ENCODE results near the gene GGCT. TPM values are rescaled to one million over a fixed set of nuclear protein-coding genes. Genes with fewer than 3 reads are reported as not detected.

Gene GGCT
- total and polyA plus RNA-seq, 2 donors = 43.4 to 85.4 TPM

DNA sequence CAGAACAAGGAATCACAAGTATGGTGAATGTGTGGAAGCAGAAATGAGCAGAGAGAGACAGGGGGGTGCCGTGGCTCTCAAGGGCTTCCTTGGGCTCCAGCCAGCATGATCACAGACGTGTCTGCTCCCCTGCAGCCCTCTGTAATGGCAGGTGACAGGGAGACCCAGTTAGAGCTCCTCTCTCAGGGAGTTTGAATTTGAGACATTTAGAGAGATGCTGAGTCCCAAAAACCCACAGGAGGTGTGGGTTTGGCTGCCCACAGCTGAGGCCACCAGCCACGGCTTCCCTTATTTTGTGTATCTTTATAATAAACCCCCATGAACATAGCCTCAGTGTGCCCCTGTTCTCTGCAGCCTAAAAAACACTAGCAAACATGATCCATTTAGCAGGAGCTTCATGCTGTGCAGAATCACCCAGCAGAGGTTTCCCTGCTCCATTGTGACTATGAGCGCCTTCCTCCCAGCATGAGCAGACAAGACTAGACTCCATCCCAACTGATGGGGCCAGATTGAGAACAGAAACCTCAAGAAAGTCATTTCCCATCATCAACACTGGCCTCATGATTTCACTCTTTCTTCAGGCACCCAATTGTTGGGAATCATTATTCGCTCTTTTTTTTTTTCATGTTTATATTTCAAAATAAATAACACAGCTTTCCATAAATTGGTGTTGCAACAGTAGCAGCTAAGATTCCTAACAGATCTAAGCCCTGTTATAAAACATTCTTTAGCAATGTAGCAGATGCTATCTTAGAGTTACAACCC, 39.4 kb downstream of the GGCT start:
- peaks cover 6 to 12% of the 10 kb centered on the region in 2 donors for H3K4me1 ChIP-seq (ENCODE audit: control insufficient read depth in 2 of 2, insufficient read depth in 2 of 2, low read length in 2 of 2)
- peaks cover 0 to 3% of the 10 kb centered on the region in 2 donors for H3K36me3 ChIP-seq (ENCODE audit: control insufficient read depth in 2 of 2, insufficient read depth in 2 of 2, low read length in 1 of 2)
- no peaks in the 10 kb centered on the region for H3K9me3 ChIP-seq (ENCODE audit: control insufficient read depth in 2 of 2, insufficient read depth in 1 of 2, low read length in 1 of 2)
- no peak for DNase-seq (ENCODE audit: low read depth in 6 of 9, low spot score in 9 of 9)
- no peak overlapping the region for H3K27ac ChIP-seq (ENCODE audit: low read depth in 1 of 2, low read length in 1 of 2)
- H3K4me3 ChIP-seq (ENCODE audit: low read length in 2 of 2) = no peak overlapping the region
- no peaks in the 10 kb centered on the region for H3K27me3 ChIP-seq (ENCODE audit: control insufficient read depth in 2 of 2, insufficient read depth in 1 of 2, low read length in 1 of 2)
- 74% methylated on average over 5 of the region's 5 CpGs for WGBS

DNA sequence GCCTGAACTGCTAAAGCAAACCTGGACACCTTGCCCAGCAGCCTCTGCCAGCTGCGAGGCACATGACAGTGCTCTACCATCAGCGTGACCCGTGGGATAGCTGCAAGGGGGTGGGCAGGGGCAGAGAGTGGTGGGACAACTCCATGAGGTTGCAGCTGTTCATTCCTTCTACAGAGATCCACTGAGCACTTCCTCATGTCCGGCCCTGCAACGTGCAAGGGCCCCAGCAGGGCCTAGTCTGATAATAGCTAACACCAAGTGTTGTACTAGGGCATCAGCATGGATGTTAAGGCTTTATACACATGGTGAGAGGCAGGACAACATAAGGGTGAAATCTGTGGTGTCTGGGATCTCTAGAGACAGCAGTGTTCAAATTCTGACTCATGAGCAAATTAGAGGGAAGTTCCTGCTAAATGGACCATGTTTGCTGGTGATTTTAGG, 40.4 kb downstream of the GGCT start:
- DNase-seq (ENCODE audit: low read depth in 6 of 9, low spot score in 9 of 9) = no peak
- Histone ChIP-seq H3K36me3 (ENCODE audit: control insufficient read depth in 2 of 2, insufficient read depth in 2 of 2, low read length in 1 of 2) (peaks cover 0 to 3% of the 10 kb centered on the region in 2 donors), H3K27me3 (ENCODE audit: control insufficient read depth in 2 of 2, insufficient read depth in 1 of 2, low read length in 1 of 2) (no peaks in the 10 kb centered on the region), H3K4me3 (ENCODE audit: low read length in 2 of 2) (no peak overlapping the region), H3K9me3 (ENCODE audit: control insufficient read depth in 2 of 2, insufficient read depth in 1 of 2, low read length in 1 of 2) (no peaks in the 10 kb centered on the region), H3K4me1 (ENCODE audit: control insufficient read depth in 2 of 2, insufficient read depth in 2 of 2, low read length in 2 of 2) (peaks cover 6 to 14% of the 10 kb centered on the region in 2 donors), H3K27ac (ENCODE audit: low read depth in 1 of 2, low read length in 1 of 2) (no peak overlapping the region)
- WGBS = 91% methylated on average over 5 of the region's 5 CpGs

DNA sequence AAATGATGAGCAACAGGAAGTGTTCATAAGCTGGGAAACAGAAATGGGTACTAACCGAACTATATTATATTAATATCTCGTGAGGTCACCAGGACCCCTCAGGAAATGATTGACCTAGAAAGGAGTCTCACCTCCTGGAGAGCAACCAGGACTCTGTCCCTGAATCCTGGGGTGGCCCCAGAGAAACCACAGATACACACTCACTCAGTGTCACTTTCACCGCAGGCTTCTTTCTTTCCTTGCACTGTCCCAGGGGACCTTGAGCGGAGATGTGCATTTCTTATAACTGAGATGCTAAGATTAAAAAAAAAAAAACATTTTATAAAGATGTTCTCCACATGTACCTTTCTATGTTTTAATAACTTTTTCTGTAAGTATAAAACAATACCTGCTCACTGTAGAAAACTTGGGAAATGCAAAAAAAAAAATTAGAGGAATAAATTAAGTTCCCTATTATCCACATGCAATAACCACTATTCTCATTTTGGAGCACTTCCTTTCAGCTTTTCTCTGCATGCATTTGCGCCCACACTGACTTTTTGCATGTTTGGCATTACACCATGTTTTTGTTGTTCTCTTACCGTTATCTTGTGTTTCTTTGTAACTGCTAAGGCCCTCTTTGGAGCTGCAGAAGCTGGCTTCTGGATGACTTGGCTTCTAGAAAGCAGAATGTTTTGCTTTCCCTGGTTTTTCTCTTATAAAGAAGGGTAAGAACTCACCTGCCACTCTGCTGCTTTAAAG, 41.1 kb downstream of the GGCT start:
- Histone ChIP-seq H3K27me3 (ENCODE audit: control insufficient read depth in 2 of 2, insufficient read depth in 1 of 2, low read length in 1 of 2) (no peaks in the 10 kb centered on the region), H3K36me3 (ENCODE audit: control insufficient read depth in 2 of 2, insufficient read depth in 2 of 2, low read length in 1 of 2) (peaks cover 0 to 3% of the 10 kb centered on the region in 2 donors), H3K4me3 (ENCODE audit: low read length in 2 of 2) (no peak overlapping the region), H3K9me3 (ENCODE audit: control insufficient read depth in 2 of 2, insufficient read depth in 1 of 2, low read length in 1 of 2) (no peaks in the 10 kb centered on the region), H3K4me1 (ENCODE audit: control insufficient read depth in 2 of 2, insufficient read depth in 2 of 2, low read length in 2 of 2) (peaks cover 6 to 14% of the 10 kb centered on the region in 2 donors), H3K27ac (ENCODE audit: low read depth in 1 of 2, low read length in 1 of 2) (no peak overlapping the region)
- DNase-seq (ENCODE audit: low read depth in 6 of 9, low spot score in 9 of 9) = no peak
- 95% methylated on average over 6 of the region's 6 CpGs for WGBS

DNA sequence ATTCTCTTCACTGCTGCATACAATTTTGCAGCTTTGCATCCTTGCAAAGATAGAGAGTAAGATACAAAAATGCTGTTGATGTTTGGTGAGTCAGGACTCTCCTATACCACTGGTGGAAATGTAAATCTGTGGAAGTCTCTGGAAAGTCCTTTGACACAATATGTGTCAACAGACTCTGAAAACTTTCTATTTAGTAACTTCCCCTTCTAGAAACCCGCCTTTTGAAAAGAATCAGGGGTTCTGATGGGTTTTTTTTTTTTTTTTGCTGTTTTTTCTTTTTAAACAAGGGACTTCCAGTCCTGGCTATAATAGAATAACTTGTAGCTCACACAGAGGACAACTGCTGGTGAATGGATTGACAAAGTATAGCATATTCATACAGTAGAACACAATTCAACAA, 42.5 kb downstream of the GGCT start:
- WGBS = 93% methylated on average over 1 of the region's 1 CpG
- H3K9me3 ChIP-seq (ENCODE audit: control insufficient read depth in 2 of 2, insufficient read depth in 1 of 2, low read length in 1 of 2) = no peaks in the 10 kb centered on the region
- H3K4me3 ChIP-seq (ENCODE audit: low read length in 2 of 2) = no peak overlapping the region
- H3K27me3 ChIP-seq (ENCODE audit: control insufficient read depth in 2 of 2, insufficient read depth in 1 of 2, low read length in 1 of 2) = no peaks in the 10 kb centered on the region
- peaks cover 0 to 3% of the 10 kb centered on the region in 2 donors for H3K36me3 ChIP-seq (ENCODE audit: control insufficient read depth in 2 of 2, insufficient read depth in 2 of 2, low read length in 1 of 2)
- H3K27ac ChIP-seq (ENCODE audit: low read depth in 1 of 2, low read length in 1 of 2) = no peak overlapping the region
- H3K4me1 ChIP-seq (ENCODE audit: control insufficient read depth in 2 of 2, insufficient read depth in 2 of 2, low read length in 2 of 2) = peaks cover 6 to 14% of the 10 kb centered on the region in 2 donors
- no peak for DNase-seq (ENCODE audit: low read depth in 6 of 9, low spot score in 9 of 9)

DNA sequence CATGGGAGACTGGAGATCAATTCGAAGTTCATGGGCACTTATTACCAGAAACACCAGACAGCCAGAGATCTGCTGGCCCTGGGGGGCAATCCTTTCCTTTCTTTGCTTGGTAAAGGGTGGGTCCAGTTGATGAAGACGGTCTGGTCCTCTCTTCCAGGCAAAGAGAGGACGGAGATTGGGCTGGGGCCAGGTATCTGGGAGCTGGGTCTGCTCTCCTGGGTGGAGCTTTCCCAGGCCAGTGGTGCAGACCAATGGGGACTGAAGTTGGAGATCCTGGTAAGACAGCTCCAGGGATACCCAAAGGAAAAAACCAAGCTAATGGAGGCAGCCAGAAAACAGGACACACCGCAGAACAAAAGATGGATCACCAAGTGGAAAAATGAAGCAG, 44.4 kb downstream of the GGCT start:
- WGBS = 96% methylated on average over 4 of the region's 4 CpGs
- no peak for DNase-seq (ENCODE audit: low read depth in 6 of 9, low spot score in 9 of 9)
- no peaks in the 10 kb centered on the region for H3K9me3 ChIP-seq (ENCODE audit: control insufficient read depth in 2 of 2, insufficient read depth in 1 of 2, low read length in 1 of 2)
- H3K36me3 ChIP-seq (ENCODE audit: control insufficient read depth in 2 of 2, insufficient read depth in 2 of 2, low read length in 1 of 2) = peaks cover 3 to 7% of the 10 kb centered on the region in 2 donors
- no peaks in the 10 kb centered on the region for H3K27me3 ChIP-seq (ENCODE audit: control insufficient read depth in 2 of 2, insufficient read depth in 1 of 2, low read length in 1 of 2)
- H3K4me1 ChIP-seq (ENCODE audit: control insufficient read depth in 2 of 2, insufficient read depth in 2 of 2, low read length in 2 of 2) = peaks cover 0 to 10% of the 10 kb centered on the region in 2 donors
- no peak overlapping the region for H3K4me3 ChIP-seq (ENCODE audit: low read length in 2 of 2)
- no peak overlapping the region for H3K27ac ChIP-seq (ENCODE audit: low read depth in 1 of 2, low read length in 1 of 2)

DNA sequence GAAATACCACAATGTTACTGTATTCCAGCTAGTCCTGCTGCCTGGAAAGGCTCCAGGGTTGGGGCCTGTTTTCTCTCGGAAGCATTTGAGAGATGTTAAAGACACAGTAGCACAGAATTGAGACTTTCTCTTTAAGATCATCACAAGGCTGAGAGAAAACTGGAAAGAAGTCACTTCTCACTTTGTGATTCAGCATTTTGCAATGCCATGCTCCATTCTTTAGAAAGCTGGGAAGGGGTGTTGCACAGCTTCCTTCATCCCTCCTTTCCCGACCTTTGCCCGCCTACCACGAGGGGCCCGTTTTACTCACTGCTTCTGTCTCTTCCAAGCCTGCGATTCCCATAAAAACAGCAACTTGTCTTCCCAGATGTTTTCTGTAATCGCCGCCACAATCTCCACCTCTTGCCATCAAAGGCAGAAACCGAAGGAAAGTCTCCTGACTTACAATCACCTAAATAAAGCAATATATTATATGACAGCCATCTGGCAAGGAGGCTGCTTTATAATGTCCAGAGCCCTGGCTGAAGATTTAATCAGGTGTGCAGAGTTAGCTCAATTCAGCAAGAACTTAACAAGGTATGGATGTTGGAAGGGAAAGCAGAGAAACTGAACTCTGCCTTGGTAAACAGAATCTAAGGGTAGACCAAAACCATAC, 44.9 kb downstream of the GGCT start:
- H3K27ac ChIP-seq (ENCODE audit: low read depth in 1 of 2, low read length in 1 of 2) = peak overlapping the region in 1 of 2 donors; percentile 31
- peaks cover 0 to 9% of the 10 kb centered on the region in 2 donors for H3K4me1 ChIP-seq (ENCODE audit: control insufficient read depth in 2 of 2, insufficient read depth in 2 of 2, low read length in 2 of 2)
- H3K36me3 ChIP-seq (ENCODE audit: control insufficient read depth in 2 of 2, insufficient read depth in 2 of 2, low read length in 1 of 2) = peaks cover 7 to 11% of the 10 kb centered on the region in 2 donors

DNA sequence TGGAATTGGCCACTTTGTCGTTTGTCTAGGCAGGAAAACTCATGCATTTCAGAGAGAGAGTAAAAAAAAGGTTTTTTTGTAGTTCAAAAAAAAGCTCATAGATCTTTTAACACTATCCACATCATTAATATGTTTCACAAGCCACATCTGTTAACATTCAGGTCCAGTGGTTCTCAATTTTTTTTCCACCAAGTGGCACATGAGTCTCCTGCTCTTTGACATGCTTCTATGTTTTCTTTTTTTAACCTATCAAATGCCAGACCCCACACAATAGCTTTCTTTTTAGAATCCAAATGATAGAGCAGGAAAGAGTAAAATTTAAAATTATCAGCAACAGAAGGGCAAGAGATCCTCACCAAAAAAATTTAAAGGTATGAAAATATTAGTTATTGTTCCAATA, 46.3 kb downstream of the GGCT start:
- H3K9me3 ChIP-seq (ENCODE audit: control insufficient read depth in 2 of 2, insufficient read depth in 1 of 2, low read length in 1 of 2) = no peaks in the 10 kb centered on the region
- no peak overlapping the region for H3K27ac ChIP-seq (ENCODE audit: low read depth in 1 of 2, low read length in 1 of 2)
- H3K36me3 ChIP-seq (ENCODE audit: control insufficient read depth in 2 of 2, insufficient read depth in 2 of 2, low read length in 1 of 2) = peaks cover 7 to 15% of the 10 kb centered on the region in 2 donors
- no peaks in the 10 kb centered on the region for H3K27me3 ChIP-seq (ENCODE audit: control insufficient read depth in 2 of 2, insufficient read depth in 1 of 2, low read length in 1 of 2)
- peaks cover 0 to 2% of the 10 kb centered on the region in 2 donors for H3K4me1 ChIP-seq (ENCODE audit: control insufficient read depth in 2 of 2, insufficient read depth in 2 of 2, low read length in 2 of 2)
- H3K4me3 ChIP-seq (ENCODE audit: low read length in 2 of 2) = no peak overlapping the region
- no peak for DNase-seq (ENCODE audit: low read depth in 6 of 9, low spot score in 9 of 9)
- WGBS = 93% methylated on average over 1 of the region's 1 CpG

More for the DNA sequence above, 44.9 kb downstream of the GGCT start:
- DNase-seq (ENCODE audit: low read depth in 6 of 9, low spot score in 9 of 9) = no peak
- Histone ChIP-seq H3K4me3 (ENCODE audit: low read length in 2 of 2) (no peak overlapping the region), H3K27me3 (ENCODE audit: control insufficient read depth in 2 of 2, insufficient read depth in 1 of 2, low read length in 1 of 2) (no peaks in the 10 kb centered on the region), H3K9me3 (ENCODE audit: control insufficient read depth in 2 of 2, insufficient read depth in 1 of 2, low read length in 1 of 2) (no peaks in the 10 kb centered on the region)
- WGBS = 90% methylated on average over 9 of the region's 9 CpGs

DNA sequence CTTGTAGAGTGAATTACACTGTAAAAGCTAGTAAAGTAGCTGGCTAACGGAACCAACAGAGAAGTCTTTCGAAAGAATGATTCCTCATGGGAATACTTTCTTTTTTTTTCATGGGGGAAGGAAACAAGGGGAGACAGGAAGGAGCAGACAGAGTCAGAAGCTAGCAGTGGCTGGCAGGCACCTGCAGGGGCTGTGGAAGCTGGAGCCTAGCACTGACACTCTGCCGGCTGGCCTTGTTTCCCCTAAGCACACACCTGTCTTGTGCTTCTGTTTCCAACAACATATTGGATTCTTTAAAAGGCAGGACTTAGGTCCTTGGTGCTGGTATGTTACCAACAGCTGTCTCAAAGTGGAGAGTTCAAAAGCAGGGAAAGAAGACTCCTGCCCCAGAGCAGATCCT, 50.7 kb downstream of the GGCT start:
- no peaks in the 10 kb centered on the region for H3K27me3 ChIP-seq (ENCODE audit: control insufficient read depth in 2 of 2, insufficient read depth in 1 of 2, low read length in 1 of 2)
- peaks cover 20 to 27% of the 10 kb centered on the region in 2 donors for H3K36me3 ChIP-seq (ENCODE audit: control insufficient read depth in 2 of 2, insufficient read depth in 2 of 2, low read length in 1 of 2)
- no peak overlapping the region for H3K27ac ChIP-seq (ENCODE audit: low read depth in 1 of 2, low read length in 1 of 2)
- H3K9me3 ChIP-seq (ENCODE audit: control insufficient read depth in 2 of 2, insufficient read depth in 1 of 2, low read length in 1 of 2) = no peaks in the 10 kb centered on the region
- H3K4me1 ChIP-seq (ENCODE audit: control insufficient read depth in 2 of 2, insufficient read depth in 2 of 2, low read length in 2 of 2) = no peaks in the 10 kb centered on the region
- H3K4me3 ChIP-seq (ENCODE audit: low read length in 2 of 2) = no peak overlapping the region
- 94% methylated on average over 3 of the region's 3 CpGs for WGBS
- no peak for DNase-seq (ENCODE audit: low read depth in 6 of 9, low spot score in 9 of 9)

DNA sequence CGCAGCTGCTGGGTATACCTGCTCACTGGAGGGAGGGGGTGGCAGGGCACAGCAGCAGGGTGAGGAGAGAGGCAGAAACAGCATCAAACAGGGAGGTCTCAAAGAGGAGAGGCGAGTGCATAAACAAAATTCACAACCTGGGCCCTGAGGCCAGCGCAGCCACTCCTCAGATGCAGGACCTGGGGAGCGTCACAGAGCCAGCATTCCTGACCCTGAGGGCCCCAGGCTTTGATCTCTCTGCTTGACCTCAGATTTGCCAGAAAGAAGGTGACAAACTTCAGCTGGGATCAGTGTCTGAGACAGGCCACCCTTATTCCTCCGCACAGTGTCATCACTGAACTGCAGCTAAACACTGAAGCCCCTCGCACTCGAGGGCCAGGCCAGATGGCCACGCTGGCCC, 51.6 kb downstream of the GGCT start:
- WGBS = 98% methylated on average over 8 of the region's 8 CpGs
- Histone ChIP-seq H3K4me3 (ENCODE audit: low read length in 2 of 2) (no peak overlapping the region), H3K27me3 (ENCODE audit: control insufficient read depth in 2 of 2, insufficient read depth in 1 of 2, low read length in 1 of 2) (no peaks in the 10 kb centered on the region), H3K4me1 (ENCODE audit: control insufficient read depth in 2 of 2, insufficient read depth in 2 of 2, low read length in 2 of 2) (no peaks in the 10 kb centered on the region), H3K27ac (ENCODE audit: low read depth in 1 of 2, low read length in 1 of 2) (no peak overlapping the region), H3K36me3 (ENCODE audit: control insufficient read depth in 2 of 2, insufficient read depth in 2 of 2, low read length in 1 of 2) (peaks cover 23 to 28% of the 10 kb centered on the region in 2 donors), H3K9me3 (ENCODE audit: control insufficient read depth in 2 of 2, insufficient read depth in 1 of 2, low read length in 1 of 2) (no peaks in the 10 kb centered on the region)
- no peak for DNase-seq (ENCODE audit: low read depth in 6 of 9, low spot score in 9 of 9)
